Measurements from ENCODE around the gene RPL26.

RPL26 gene

DNA sequence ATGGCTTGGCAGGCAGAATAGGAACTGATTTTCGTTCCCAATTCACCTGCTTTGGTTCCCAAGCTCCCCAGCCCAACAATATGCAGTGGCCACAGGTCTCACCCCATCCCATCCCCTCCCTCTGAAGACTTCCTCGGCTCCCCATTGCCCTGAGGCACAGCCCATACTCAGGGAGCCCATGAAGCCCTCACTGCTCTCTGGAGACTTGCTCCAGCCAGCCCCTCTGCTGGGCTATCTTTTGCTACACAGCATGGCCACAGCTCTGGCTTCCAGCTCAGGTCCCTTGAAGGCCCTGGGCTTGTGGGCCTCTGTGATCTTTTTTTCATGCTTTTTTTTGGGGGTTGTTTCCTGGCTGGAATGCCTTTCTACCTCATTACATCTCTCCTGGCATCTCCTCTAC lies 23.2 kb upstream of the RPL26 start:
- no peak for ATAC-seq
- TF ChIP-seq TCF4 (CRISPR knock-in tag; IDR thresholded peaks at IDR 0.05; ENCODE audit: borderline replicate concordance): no peak

DNA sequence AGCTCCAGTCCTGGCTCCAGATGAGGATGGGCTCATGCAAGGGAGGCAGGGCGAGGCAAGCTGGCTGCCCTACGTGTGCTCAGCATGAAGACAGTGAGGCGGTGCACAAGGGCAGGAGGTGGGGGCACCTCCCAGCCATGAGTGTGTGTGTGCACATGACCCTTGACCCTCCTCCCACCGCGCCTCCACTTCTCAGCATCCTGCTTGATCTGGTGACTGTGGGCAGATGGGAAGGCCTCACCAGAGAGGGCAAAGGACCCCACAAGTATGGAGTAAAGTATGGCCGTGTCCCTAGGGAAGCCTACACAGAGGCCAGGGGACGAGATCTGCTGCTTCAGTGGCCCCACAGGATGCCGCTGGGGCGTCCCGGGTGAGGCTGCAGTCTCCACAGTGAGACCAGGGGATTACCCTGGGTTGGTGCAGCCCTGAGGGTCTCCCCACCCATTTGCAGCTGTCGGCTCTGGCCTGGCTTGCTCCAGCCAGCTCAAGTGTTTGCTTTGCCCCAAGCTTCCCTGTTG lies 22.6 kb upstream of the RPL26 start:
- TF ChIP-seq OSR1 (CRISPR knock-in tag; IDR thresholded peaks at IDR 0.05) (no peak), ESRRG (CRISPR knock-in tag; IDR thresholded peaks at IDR 0.05) (no peak)
- ATAC-seq: no peak

DNA sequence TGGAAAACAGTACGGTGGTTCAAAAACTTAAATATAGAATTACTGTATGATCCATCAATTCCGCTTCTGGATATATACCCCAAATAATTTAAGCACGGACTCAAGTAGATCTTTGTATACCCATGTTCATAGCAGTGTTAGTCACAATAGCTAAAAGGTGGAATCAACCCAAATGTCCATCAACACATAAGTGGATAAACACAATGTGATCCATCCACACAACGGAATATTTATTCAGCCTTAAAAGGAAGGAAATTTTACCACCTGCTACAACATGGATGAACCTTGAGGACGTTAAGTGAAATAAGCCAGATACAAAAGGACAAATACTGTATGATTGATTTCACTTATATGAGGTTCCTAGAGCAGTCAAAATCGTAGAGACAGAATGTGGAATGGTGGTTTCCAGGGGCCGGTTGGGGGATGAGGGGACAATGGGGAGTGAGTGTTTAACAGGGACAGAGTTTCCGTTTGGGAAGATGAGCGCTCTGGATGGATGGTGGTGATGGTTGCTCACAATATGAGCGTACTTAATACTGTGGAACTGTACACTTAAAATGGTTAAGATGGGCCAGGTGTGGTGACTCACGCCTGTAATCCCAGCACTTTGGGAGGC lies 20.0 kb upstream of the RPL26 start:
- TF ChIP-seq ZC3H10 (CRISPR knock-in tag; IDR thresholded peaks at IDR 0.05) (no peak), ZNF8 (CRISPR knock-in tag; IDR thresholded peaks at IDR 0.05) (no peak), BACH2 (CRISPR knock-in tag; IDR thresholded peaks at IDR 0.05; ENCODE audit: borderline replicate concordance) (no peak), ZFP30 (CRISPR knock-in tag; IDR thresholded peaks at IDR 0.05) (no peak), GLIS3 (CRISPR knock-in tag; IDR thresholded peaks at IDR 0.05) (no peak), ISL1 (CRISPR knock-in tag; IDR thresholded peaks at IDR 0.05) (no peak), CSDC2 (CRISPR knock-in tag; IDR thresholded peaks at IDR 0.05) (no peak)
- TF ChIP-seq, protein P1, sequence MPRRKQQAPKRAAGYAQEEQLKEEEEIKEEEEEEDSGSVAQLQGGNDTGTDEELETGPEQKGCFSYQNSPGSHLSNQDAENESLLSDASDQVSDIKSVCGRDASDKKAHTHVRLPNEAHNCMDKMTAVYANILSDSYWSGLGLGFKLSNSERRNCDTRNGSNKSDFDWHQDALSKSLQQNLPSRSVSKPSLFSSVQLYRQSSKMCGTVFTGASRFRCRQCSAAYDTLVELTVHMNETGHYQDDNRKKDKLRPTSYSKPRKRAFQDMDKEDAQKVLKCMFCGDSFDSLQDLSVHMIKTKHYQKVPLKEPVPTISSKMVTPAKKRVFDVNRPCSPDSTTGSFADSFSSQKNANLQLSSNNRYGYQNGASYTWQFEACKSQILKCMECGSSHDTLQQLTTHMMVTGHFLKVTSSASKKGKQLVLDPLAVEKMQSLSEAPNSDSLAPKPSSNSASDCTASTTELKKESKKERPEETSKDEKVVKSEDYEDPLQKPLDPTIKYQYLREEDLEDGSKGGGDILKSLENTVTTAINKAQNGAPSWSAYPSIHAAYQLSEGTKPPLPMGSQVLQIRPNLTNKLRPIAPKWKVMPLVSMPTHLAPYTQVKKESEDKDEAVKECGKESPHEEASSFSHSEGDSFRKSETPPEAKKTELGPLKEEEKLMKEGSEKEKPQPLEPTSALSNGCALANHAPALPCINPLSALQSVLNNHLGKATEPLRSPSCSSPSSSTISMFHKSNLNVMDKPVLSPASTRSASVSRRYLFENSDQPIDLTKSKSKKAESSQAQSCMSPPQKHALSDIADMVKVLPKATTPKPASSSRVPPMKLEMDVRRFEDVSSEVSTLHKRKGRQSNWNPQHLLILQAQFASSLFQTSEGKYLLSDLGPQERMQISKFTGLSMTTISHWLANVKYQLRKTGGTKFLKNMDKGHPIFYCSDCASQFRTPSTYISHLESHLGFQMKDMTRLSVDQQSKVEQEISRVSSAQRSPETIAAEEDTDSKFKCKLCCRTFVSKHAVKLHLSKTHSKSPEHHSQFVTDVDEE (CRISPR knock-in tag; IDR thresholded peaks at IDR 0.05): no peak
- TF ChIP-seq, protein P2, sequence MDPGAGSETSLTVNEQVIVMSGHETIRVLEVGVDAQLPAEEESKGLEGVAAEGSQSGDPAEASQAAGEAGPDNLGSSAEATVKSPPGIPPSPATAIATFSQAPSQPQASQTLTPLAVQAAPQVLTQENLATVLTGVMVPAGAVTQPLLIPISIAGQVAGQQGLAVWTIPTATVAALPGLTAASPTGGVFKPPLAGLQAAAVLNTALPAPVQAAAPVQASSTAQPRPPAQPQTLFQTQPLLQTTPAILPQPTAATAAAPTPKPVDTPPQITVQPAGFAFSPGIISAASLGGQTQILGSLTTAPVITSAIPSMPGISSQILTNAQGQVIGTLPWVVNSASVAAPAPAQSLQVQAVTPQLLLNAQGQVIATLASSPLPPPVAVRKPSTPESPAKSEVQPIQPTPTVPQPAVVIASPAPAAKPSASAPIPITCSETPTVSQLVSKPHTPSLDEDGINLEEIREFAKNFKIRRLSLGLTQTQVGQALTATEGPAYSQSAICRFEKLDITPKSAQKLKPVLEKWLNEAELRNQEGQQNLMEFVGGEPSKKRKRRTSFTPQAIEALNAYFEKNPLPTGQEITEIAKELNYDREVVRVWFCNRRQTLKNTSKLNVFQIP (CRISPR knock-in tag; IDR thresholded peaks at IDR 0.05; ENCODE audit: borderline replicate concordance, low read depth): no peak
- TF ChIP-seq, protein P3, sequence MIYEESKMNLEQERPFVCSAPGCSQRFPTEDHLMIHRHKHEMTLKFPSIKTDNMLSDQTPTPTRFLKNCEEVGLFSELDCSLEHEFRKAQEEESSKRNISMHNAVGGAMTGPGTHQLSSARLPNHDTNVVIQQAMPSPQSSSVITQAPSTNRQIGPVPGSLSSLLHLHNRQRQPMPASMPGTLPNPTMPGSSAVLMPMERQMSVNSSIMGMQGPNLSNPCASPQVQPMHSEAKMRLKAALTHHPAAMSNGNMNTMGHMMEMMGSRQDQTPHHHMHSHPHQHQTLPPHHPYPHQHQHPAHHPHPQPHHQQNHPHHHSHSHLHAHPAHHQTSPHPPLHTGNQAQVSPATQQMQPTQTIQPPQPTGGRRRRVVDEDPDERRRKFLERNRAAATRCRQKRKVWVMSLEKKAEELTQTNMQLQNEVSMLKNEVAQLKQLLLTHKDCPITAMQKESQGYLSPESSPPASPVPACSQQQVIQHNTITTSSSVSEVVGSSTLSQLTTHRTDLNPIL (CRISPR knock-in tag; IDR thresholded peaks at IDR 0.05; ENCODE audit: low read depth): no peak
- ATAC-seq: no peak

DNA sequence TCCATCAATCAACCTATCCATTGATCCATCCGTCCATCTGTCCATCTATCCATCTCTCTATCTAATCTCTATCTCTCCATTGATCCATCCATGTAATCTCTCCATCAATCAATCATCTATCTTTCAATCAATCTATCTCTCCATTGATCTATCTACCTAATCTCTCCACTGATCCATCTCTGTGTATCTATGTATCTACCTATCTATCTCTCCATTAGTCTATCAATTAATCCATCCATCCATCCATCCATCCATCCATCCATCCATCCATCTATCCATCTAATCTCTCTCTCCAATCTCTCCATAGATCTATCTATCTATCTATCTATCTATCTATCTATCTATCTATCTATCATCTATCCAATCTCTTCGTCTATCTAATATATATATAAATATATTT lies 18.1 kb upstream of the RPL26 start:
- ATAC-seq: no peak
- TF ChIP-seq RARB (CRISPR knock-in tag; IDR thresholded peaks at IDR 0.05) (no peak), ZNF70 (CRISPR knock-in tag; IDR thresholded peaks at IDR 0.05) (no peak), GLIS3 (CRISPR knock-in tag; IDR thresholded peaks at IDR 0.05) (no peak), ZNF565 (CRISPR knock-in tag; conservative IDR thresholded peaks at IDR 0.05; ENCODE audit: low read depth) (no peak), SNAI2 (CRISPR knock-in tag; IDR thresholded peaks at IDR 0.05) (no peak), CSDC2 (CRISPR knock-in tag; IDR thresholded peaks at IDR 0.05) (no peak), BACH2 (CRISPR knock-in tag; IDR thresholded peaks at IDR 0.05; ENCODE audit: borderline replicate concordance) (no peak), OSR1 (CRISPR knock-in tag; IDR thresholded peaks at IDR 0.05) (no peak), ISL1 (CRISPR knock-in tag; IDR thresholded peaks at IDR 0.05) (no peak), PPARA (CRISPR knock-in tag; IDR thresholded peaks at IDR 0.05; ENCODE audit: borderline replicate concordance) (no peak), TCF4 (CRISPR knock-in tag; IDR thresholded peaks at IDR 0.05; ENCODE audit: borderline replicate concordance) (no peak), ZFP3 (CRISPR knock-in tag; IDR thresholded peaks at IDR 0.05) (no peak), ARNTL (CRISPR knock-in tag; IDR thresholded peaks at IDR 0.05; ENCODE audit: borderline replicate concordance, low read depth) (no peak)
- TF ChIP-seq, protein P4, sequence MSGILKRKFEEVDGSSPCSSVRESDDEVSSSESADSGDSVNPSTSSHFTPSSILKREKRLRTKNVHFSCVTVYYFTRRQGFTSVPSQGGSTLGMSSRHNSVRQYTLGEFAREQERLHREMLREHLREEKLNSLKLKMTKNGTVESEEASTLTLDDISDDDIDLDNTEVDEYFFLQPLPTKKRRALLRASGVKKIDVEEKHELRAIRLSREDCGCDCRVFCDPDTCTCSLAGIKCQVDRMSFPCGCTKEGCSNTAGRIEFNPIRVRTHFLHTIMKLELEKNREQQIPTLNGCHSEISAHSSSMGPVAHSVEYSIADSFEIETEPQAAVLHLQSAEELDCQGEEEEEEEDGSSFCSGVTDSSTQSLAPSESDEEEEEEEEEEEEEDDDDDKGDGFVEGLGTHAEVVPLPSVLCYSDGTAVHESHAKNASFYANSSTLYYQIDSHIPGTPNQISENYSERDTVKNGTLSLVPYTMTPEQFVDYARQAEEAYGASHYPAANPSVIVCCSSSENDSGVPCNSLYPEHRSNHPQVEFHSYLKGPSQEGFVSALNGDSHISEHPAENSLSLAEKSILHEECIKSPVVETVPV (CRISPR knock-in tag; IDR thresholded peaks at IDR 0.05): no peak
- TF ChIP-seq, protein P5, sequence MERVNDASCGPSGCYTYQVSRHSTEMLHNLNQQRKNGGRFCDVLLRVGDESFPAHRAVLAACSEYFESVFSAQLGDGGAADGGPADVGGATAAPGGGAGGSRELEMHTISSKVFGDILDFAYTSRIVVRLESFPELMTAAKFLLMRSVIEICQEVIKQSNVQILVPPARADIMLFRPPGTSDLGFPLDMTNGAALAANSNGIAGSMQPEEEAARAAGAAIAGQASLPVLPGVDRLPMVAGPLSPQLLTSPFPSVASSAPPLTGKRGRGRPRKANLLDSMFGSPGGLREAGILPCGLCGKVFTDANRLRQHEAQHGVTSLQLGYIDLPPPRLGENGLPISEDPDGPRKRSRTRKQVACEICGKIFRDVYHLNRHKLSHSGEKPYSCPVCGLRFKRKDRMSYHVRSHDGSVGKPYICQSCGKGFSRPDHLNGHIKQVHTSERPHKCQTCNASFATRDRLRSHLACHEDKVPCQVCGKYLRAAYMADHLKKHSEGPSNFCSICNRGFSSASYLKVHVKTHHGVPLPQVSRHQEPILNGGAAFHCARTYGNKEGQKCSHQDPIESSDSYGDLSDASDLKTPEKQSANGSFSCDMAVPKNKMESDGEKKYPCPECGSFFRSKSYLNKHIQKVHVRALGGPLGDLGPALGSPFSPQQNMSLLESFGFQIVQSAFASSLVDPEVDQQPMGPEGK (CRISPR knock-in tag; IDR thresholded peaks at IDR 0.05; ENCODE audit: borderline replicate concordance): no peak
- TF ChIP-seq, protein P1 (CRISPR knock-in tag; IDR thresholded peaks at IDR 0.05): no peak
- TF ChIP-seq, protein P2 (CRISPR knock-in tag; IDR thresholded peaks at IDR 0.05; ENCODE audit: borderline replicate concordance, low read depth): no peak

Measured in SK-N-SH treated with all-trans-retinoic acid at 6 μM for 48 hours (cell line).